GM12892 (cell line): Measurements from ENCODE around the gene ZBTB7B.
A peak's percentile ranks its signal among the peaks of the same experiment; 100 is the strongest.

ENCODE experiments used
- DNase-seq: peaks from one replicate; pipeline ENCODE4 v3.0.0; 2011; ENCODE audit not compliant: insufficient read length
- FAIRE-seq: peaks from 2 replicates; lab custom pipeline; 2011; peaks lifted over from hg19 to GRCh38; lab: Jason Lieb, UNC
- POLR2A ChIP-seq: IDR thresholded peaks from 2 replicates; pipeline ENCODE4 v1.6.1; 2011; ENCODE audit warnings: low read depth, low read length, control low read depth
- POLR2AphosphoS5 ChIP-seq: IDR thresholded peaks from 2 replicates; pipeline ENCODE4 v1.6.1; 2011; ENCODE audit warnings: low read depth, low read length, control low read depth
- TAF1 ChIP-seq: IDR thresholded peaks from 2 replicates; pipeline ENCODE4 v1.6.1; 2011; ENCODE audit warnings: low read depth, mild to moderate bottlenecking, control low read depth, low read length, borderline replicate concordance

The ZBTB7B gene

GRCh38 chr1:155050560-155051341, 48.1 kb downstream of the ZBTB7B start, which contains the start of gene ADAM15:
Gene ADAM15 (plus strand): TSS chr1:155051316. CDS start chr1:155051387, 71 bp downstream.
- TF ChIP-seq POLR2AphosphoS5 = no peak
- peak; percentile 19; the same call in 1 of the 2 replicates for TF ChIP-seq POLR2A
- no peak for TF ChIP-seq TAF1
- FAIRE-seq (peak; percentile 76), DNase-seq (peak; percentile 98)

- FAIRE-seq = no peak
- TF ChIP-seq POLR2A = no peak
- TF ChIP-seq POLR2AphosphoS5 = no peak
- TF ChIP-seq TAF1 = no peak
Measured at GRCh38 chr1:155051342-155051776, 48.8 kb downstream of the ZBTB7B start.

DNA sequence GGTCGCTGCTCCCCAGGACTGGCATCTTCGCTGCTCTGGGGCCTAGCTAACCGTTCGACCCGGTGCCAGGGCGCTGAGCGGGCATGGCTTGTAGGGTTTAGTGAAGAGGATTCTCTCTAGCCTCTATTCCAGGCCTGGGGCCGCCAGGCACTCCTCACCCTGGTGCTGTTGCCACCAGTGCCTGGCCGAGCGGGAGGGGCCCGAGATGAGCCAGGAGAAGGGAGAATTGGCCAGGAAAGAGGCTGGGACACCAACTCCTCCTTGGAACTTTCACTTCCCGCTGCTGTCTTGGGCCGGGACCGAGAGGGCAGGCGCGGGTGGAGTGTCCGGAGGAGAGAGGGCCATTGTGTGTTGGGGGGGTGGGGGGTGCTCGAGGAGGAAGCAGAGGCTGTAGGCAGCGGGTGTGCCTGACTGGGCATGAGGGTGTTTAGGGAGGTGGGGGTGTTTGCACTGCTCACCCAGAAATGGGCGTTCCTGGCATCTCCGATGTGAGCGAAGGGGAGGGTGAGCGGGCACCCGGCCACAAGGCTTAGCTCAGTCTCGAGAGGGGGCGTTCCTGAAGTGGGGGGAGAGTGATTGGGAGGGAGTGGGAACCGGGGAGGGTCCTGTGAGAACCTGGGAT, 49.3 kb downstream of the ZBTB7B start:
- no peak for FAIRE-seq
- no peak for TF ChIP-seq POLR2AphosphoS5
- TF ChIP-seq POLR2A = no peak
- TF ChIP-seq TAF1 = no peak

More at GRCh38 chr1:155051342-155051776, 48.8 kb downstream of the ZBTB7B start:
- DNase-seq = no peak

DNA sequence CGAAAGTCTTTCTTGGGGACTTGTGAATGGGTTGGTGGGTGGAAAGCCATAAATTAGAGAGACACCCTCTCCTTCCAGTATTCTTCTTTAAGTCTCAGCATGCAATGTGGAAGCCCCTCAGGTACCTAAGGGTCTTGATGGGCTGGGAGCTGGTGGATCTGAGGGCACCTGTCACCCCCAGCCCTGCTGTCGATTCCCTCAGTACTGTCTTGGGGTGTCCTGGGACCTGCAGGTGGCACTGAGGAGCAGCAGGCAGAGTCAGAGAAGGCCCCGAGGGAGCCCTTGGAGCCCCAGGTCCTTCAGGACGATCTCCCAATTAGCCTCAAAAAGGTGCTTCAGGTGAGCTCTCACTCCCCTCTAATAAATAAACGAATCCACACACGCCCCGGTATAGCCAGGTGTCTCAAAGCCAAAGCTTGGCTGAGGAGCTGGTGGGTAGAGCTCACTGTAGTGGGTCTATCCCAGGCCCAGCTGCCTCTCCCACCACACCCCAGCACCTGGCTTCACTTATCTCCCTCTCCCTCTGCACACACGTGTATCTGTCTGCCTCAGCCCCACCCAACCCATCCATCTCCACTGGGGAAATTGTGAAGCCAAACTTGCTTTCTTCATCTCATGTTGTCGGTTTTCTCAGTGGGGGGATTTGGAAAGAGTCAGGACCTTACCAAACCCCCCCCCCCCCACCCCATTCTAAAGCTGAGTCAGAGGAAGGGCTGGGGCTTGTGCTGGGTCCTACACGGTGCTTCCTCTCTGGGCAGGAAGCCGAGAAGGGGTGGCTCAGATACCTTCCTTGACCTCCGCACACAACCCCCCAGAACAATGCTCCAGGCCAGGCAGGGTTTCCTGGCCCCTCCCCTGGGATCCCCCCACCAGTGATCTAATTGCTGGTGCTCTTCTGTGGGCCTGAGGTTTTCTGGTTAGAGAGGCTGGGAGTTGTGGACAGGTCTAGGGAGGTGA, 50.1 kb downstream of the ZBTB7B start:
- DNase-seq (no peak), FAIRE-seq (no peak)
- TF ChIP-seq TAF1 = no peak
- no peak for TF ChIP-seq POLR2A
- TF ChIP-seq POLR2AphosphoS5 = no peak

More for the DNA sequence above, 49.3 kb downstream of the ZBTB7B start:
- DNase-seq = peak; percentile 53

DNA sequence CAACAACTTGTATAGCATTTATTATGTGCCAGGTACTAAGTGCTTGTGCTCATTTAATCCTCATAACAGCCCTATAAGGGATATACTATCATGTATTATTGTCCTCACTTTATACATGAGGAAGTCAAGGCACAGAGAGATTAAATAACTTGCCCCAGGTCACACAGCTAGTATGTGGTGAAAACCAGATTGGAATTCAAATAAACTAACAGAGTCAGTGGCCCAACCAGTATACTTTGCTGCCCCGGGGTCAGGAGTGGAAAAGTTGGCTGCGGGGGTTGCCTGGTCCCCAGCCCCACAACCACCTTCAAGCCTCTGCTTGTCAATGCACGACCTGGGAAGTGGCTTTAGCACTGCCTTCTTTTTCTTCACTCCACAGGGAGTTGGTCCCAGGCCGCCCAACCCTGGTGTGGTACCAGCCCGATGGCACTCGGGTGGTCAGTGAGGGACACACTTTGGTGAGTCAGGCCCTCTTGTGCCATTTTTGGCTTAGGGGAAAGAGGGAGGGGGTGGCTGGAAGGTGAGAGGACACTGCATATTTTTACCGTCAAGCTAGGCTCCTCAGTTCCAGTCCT, 51.0 kb downstream of the ZBTB7B start:
- no peak for TF ChIP-seq TAF1
- TF ChIP-seq POLR2A = no peak
- no peak for TF ChIP-seq POLR2AphosphoS5
- FAIRE-seq (no peak), DNase-seq (no peak)

DNA sequence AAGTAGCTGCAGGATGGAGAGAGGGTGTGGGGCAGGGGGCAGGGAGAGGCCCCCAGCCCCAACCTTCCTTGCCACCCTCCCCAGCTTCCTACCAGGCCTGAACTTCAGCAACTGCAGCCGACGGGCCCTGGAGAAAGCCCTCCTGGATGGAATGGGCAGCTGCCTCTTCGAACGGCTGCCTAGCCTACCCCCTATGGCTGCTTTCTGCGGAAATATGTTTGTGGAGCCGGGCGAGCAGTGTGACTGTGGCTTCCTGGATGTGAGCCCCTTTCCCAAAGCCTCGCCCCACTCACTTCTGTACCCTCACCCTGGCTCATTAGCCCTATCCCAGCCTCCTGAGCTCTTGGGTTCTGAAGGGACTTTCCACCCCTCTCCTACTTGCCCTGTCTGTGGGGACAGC, 54.5 kb downstream of the ZBTB7B start:
- DNase-seq (no peak), FAIRE-seq (no peak)
- TF ChIP-seq POLR2A (no peak), TAF1 (no peak), POLR2AphosphoS5 (no peak)

DNA sequence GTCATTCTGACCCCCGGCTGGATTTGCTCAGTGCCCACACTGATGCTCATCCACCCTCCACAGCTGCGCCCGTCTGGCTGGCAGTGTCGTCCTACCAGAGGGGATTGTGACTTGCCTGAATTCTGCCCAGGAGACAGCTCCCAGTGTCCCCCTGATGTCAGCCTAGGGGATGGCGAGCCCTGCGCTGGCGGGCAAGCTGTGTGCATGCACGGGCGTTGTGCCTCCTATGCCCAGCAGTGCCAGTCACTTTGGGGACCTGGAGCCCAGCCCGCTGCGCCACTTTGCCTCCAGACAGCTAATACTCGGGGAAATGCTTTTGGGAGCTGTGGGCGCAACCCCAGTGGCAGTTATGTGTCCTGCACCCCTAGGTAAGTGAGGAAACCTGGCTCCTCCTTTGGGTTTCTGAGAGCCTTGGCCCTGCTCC, 55.2 kb downstream of the ZBTB7B start:
- no peak for FAIRE-seq

DNA sequence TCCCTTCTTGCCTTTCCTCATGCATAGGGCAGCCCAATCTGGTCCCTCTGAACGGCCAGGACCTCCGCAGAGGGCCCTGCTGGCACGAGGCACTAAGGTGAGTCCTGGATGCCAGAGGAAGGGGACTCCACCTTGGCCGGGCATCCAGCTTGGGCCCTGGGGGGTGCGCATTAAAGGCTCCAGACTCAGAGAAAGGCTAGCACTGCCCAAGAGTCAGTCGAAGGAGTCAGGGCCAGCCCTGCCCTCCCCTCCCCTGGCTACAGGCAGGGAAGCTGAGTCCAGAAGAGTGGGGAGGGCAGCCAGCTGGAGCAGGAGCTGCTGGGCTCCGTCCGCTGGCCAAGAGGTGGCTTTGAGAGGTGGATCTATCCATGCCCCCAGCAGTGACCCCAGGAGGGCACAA, 58.1 kb downstream of the ZBTB7B start:
- no peak for DNase-seq
- TF ChIP-seq TAF1 = no peak
- TF ChIP-seq POLR2AphosphoS5 = no peak
- no peak for TF ChIP-seq POLR2A
- FAIRE-seq = no peak

More for the DNA sequence above, 55.2 kb downstream of the ZBTB7B start:
- no peak for DNase-seq
- TF ChIP-seq POLR2A (no peak), POLR2AphosphoS5 (no peak), TAF1 (no peak)

- FAIRE-seq (peak; percentile 100), DNase-seq (peak; percentile 91)
- TF ChIP-seq POLR2AphosphoS5 (peak; percentile 51; the same call in 1 of the 2 replicates), POLR2A (no peak)
Measured at GRCh38 chr1:155061381-155062150, 59.0 kb downstream of the ZBTB7B start.

DNA sequence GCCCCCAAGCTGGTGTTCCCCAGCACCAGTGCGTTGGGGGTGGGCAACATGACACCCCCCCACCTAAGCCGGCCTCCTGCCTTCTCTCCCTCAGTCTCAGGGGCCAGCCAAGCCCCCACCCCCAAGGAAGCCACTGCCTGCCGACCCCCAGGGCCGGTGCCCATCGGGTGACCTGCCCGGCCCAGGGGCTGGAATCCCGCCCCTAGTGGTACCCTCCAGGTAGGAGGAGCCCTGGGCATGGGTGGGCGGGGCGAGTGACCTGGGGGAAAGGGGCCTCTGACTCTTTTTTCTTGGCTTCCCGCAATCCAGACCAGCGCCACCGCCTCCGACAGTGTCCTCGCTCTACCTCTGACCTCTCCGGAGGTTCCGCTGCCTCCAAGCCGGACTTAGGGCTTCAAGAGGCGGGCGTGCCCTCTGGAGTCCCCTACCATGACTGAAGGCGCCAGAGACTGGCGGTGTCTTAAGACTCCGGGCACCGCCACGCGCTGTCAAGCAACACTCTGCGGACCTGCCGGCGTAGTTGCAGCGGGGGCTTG, 59.6 kb downstream of the ZBTB7B start:
- no peak for DNase-seq
- no peak for FAIRE-seq
- TF ChIP-seq POLR2AphosphoS5 (no peak), POLR2A (no peak), TAF1 (no peak)
